ENCODE data around the gene SF3B1. TPM values are rescaled to one million over a fixed set of nuclear protein-coding genes. Genes with fewer than 3 reads are reported as not detected.
A peak's percentile ranks its signal among the peaks of the same experiment; 100 is the strongest.

The SF3B1 gene
- total RNA-seq, 5 donors from 2014 or later (not counting 1 experiment from before 2014, with no cell fraction given): 468 to 579 (median 497) TPM

- Mint-ChIP-seq H3K36me3 (no peaks in the 10 kb centered on the region), H3K27ac (no peak overlapping the region), H3K27me3 (no peaks in the 10 kb centered on the region), H3K4me3 (no peak overlapping the region), H3K4me1 (peaks cover 0 to 6% (median 1%) of the 10 kb centered on the region in 3 donors), H3K9me3 (no peaks in the 10 kb centered on the region)
- no peaks in the 10 kb centered on the region for H3K9me3 ChIP-seq
- POLR2A ChIA-PET: no interaction called here
- H3K4me3 ChIP-seq (ENCODE audit: control insufficient read depth in 1 of 2, extremely low read depth in 1 of 2, low read length in 1 of 2): no peak overlapping the region
- no peak for ATAC-seq (replicated peaks in 1 of 4)
- H3K36me3 ChIP-seq (ENCODE audit: control insufficient read depth in 2 of 2, extremely low read depth in 1 of 2, insufficient read depth in 1 of 2, low read length in 1 of 2): no peaks in the 10 kb centered on the region
- no peak for DNase-seq
- CTCF ChIA-PET: interaction anchor here in 1 of 2 donors (0.7 kb wide), 1 partner anchor 276 kb away, joined by 3 read pairs; no protein-coding TSS in a partner anchor
- no peaks in the 10 kb centered on the region for H3K4me1 ChIP-seq (ENCODE audit: control insufficient read depth in 1 of 2, extremely low read depth in 1 of 2, insufficient read depth in 2 of 2, low read length in 2 of 2)
- H3K27me3 ChIP-seq (replicated peaks in 1 of 2; ENCODE audit: control insufficient read depth in 2 of 2, extremely low read depth in 1 of 2, insufficient read depth in 2 of 2, low read length in 1 of 2): peaks cover 0 to 9% of the 10 kb centered on the region in 2 experiments
- no peak overlapping the region for H3K27ac ChIP-seq (ENCODE audit: low read length)
Measured at GRCh38 chr2:197446844-197447243, 12.0 kb upstream of the SF3B1 start.

GRCh38 chr2:197445746-197446145 lies 10.9 kb upstream of the SF3B1 start:
- H3K9me3 Mint-ChIP-seq: no peaks in the 10 kb centered on the region
- ChIA-PET CTCF (interaction anchor here in 1 of 2 donors (0.8 kb wide), 1 partner anchor 11 kb away, joined by 3 read pairs; the partner anchor contains the start of gene SF3B1), POLR2A (no interaction called here)
- no peak for ATAC-seq (replicated peaks in 1 of 4)
- no peak for DNase-seq
- Histone ChIP-seq H3K4me1 (ENCODE audit: control insufficient read depth in 1 of 2, extremely low read depth in 1 of 2, insufficient read depth in 2 of 2, low read length in 2 of 2) (no peaks in the 10 kb centered on the region), H3K36me3 (ENCODE audit: control insufficient read depth in 2 of 2, extremely low read depth in 1 of 2, insufficient read depth in 1 of 2, low read length in 1 of 2) (no peaks in the 10 kb centered on the region), H3K4me3 (ENCODE audit: control insufficient read depth in 1 of 2, extremely low read depth in 1 of 2, low read length in 1 of 2) (no peak overlapping the region), H3K9me3 (no peaks in the 10 kb centered on the region), H3K27me3 (replicated peaks in 1 of 2; ENCODE audit: control insufficient read depth in 2 of 2, extremely low read depth in 1 of 2, insufficient read depth in 2 of 2, low read length in 1 of 2) (peaks cover 0 to 9% of the 10 kb centered on the region in 2 experiments), H3K27ac (ENCODE audit: low read length) (no peak overlapping the region)
- no peak overlapping the region for H3K4me3 Mint-ChIP-seq
- no peak overlapping the region for H3K27ac Mint-ChIP-seq
- H3K36me3 Mint-ChIP-seq: no peaks in the 10 kb centered on the region
- no peaks in the 10 kb centered on the region for H3K4me1 Mint-ChIP-seq
- peaks cover 1 to 3% of the 10 kb centered on the region in 2 donors for H3K27me3 Mint-ChIP-seq
- no CpG with 5 or more reads among the region's 1 CpG for WGBS (ENCODE audit: insufficient coverage)

DNA sequence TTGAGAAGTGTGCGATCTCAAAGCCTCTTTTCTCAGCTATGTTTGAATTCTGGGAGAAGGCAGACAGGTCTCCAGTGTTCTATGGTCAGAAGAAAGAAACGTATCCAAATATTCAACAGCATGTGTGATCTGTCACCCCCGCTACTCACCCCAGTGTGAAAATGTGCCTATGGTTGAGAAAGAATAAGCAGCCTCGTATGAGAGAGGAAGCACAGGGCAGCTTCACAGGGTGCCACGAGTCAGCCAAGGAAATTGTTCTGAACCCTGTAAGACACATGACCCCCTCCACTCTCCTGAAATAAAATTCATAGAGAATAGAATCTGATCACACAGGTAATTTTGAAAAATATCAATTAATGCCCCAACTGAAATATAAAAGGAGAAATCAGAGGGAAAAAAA lies 8.0 kb upstream of the SF3B1 start:
- CTCF ChIA-PET: interaction anchor here in 1 of 2 donors (0.5 kb wide), 1 partner anchor 9 kb away, joined by 3 read pairs; no protein-coding TSS in a partner anchor
- Mint-ChIP-seq H3K4me1 (no peaks in the 10 kb centered on the region), H3K27ac (no peak overlapping the region), H3K27me3 (peaks cover 1 to 3% of the 10 kb centered on the region in 2 donors), H3K9me3 (no peaks in the 10 kb centered on the region), H3K36me3 (no peaks in the 10 kb centered on the region), H3K4me3 (no peak overlapping the region)
- no peak overlapping the region for H3K4me3 ChIP-seq (ENCODE audit: control insufficient read depth in 1 of 2, extremely low read depth in 1 of 2, low read length in 1 of 2)
- H3K4me1 ChIP-seq (ENCODE audit: control insufficient read depth in 1 of 2, extremely low read depth in 1 of 2, insufficient read depth in 2 of 2, low read length in 2 of 2): no peaks in the 10 kb centered on the region
- no peak overlapping the region for H3K27ac ChIP-seq (ENCODE audit: low read length)
- no peaks in the 10 kb centered on the region for H3K27me3 ChIP-seq (replicated peaks in 1 of 2; ENCODE audit: control insufficient read depth in 2 of 2, extremely low read depth in 1 of 2, insufficient read depth in 2 of 2, low read length in 1 of 2)
- H3K9me3 ChIP-seq: no peaks in the 10 kb centered on the region
- POLR2A ChIA-PET: interaction anchor here in 1 of 2 donors (0.6 kb wide), 2 partner anchors 15 to 238 kb away, joined by 3 to 5 read pairs; no protein-coding TSS in a partner anchor
- ATAC-seq (replicated peaks in 1 of 4): no peak
- WGBS (ENCODE audit: insufficient coverage): no CpG with 5 or more reads among the region's 5 CpGs
- DNase-seq: no peak
- H3K36me3 ChIP-seq (ENCODE audit: control insufficient read depth in 2 of 2, extremely low read depth in 1 of 2, insufficient read depth in 1 of 2, low read length in 1 of 2): no peaks in the 10 kb centered on the region

DNA sequence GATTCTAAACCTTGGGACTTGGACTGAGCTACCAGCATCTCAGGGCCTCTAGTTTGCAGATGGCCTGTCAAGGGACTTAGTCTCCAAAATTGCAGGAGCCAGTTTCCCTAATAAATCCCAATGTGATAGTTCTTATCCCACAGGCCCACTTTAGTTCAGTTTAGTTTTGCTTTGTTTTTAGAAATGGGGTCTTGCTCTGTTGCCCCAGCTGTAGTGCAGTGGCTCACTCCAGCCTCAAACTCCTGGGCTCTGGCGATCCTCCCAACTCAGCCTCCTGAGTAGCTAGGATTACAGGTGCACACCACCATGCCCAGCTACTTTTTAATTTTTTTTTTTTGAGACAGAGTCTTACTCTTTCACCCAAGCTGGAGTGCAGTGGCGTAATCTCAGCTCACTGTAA lies 2.6 kb upstream of the SF3B1 start:
- Mint-ChIP-seq H3K4me1 (peaks cover 29 to 33% (median 30%) of the 10 kb centered on the region in 3 donors), H3K27ac (no peak overlapping the region), H3K4me3 (peak overlapping the region in 1 of 3 donors; percentile 21), H3K9me3 (no peaks in the 10 kb centered on the region), H3K27me3 (peaks cover 1 to 3% of the 10 kb centered on the region in 2 donors), H3K36me3 (no peaks in the 10 kb centered on the region)
- WGBS (ENCODE audit: insufficient coverage): 100% methylated on average over 2 of the region's 2 CpGs
- no peak overlapping the region for H3K4me3 ChIP-seq (ENCODE audit: control insufficient read depth in 1 of 2, extremely low read depth in 1 of 2, low read length in 1 of 2)
- H3K27me3 ChIP-seq (replicated peaks in 1 of 2; ENCODE audit: control insufficient read depth in 2 of 2, extremely low read depth in 1 of 2, insufficient read depth in 2 of 2, low read length in 1 of 2): no peaks in the 10 kb centered on the region
- DNase-seq (no peak), ATAC-seq (replicated peaks in 1 of 4) (no peak)
- H3K9me3 ChIP-seq: no peaks in the 10 kb centered on the region
- POLR2A ChIA-PET: interaction anchor here (0.5 to 4.3 kb wide), 5 partner anchors 12 to 179 kb away, joined by 3 to 75 read pairs (median 3); partner anchors contain the start of genes COQ10B (in 1 of the 2), HSPD1 (in 1 of the 2) and HSPE1 (in 1 of the 2)
- peaks cover 11 to 22% of the 10 kb centered on the region in 2 experiments for H3K4me1 ChIP-seq (ENCODE audit: control insufficient read depth in 1 of 2, extremely low read depth in 1 of 2, insufficient read depth in 2 of 2, low read length in 2 of 2)
- no peaks in the 10 kb centered on the region for H3K36me3 ChIP-seq (ENCODE audit: control insufficient read depth in 2 of 2, extremely low read depth in 1 of 2, insufficient read depth in 1 of 2, low read length in 1 of 2)
- CTCF ChIA-PET: interaction anchor here in 1 of 2 donors (1.7 kb wide), 1 partner anchor 16 kb away, joined by 5 read pairs; no protein-coding TSS in a partner anchor
- H3K27ac ChIP-seq (ENCODE audit: low read length): no peak overlapping the region

- H3K27ac Mint-ChIP-seq: peak overlapping the region; percentile 100
- H3K4me1 Mint-ChIP-seq: peaks cover 45 to 48% (median 46%) of the 10 kb centered on the region in 3 donors
- H3K4me3 ChIP-seq (ENCODE audit: control insufficient read depth in 1 of 2, extremely low read depth in 1 of 2, low read length in 1 of 2): peak overlapping the region; percentile 79 to 82
- no peaks in the 10 kb centered on the region for H3K27me3 ChIP-seq (replicated peaks in 1 of 2; ENCODE audit: control insufficient read depth in 2 of 2, extremely low read depth in 1 of 2, insufficient read depth in 2 of 2, low read length in 1 of 2)
- H3K9me3 ChIP-seq: no peaks in the 10 kb centered on the region
- peak overlapping the region; percentile 94 to 99 (median 99) for H3K4me3 Mint-ChIP-seq
- ATAC-seq (replicated peaks in 1 of 4): peak in 3 of 4 experiments; percentile 14 to 21 (median 21)
- H3K27ac ChIP-seq (ENCODE audit: low read length): peak overlapping the region; percentile 99
- H3K4me1 ChIP-seq (ENCODE audit: control insufficient read depth in 1 of 2, extremely low read depth in 1 of 2, insufficient read depth in 2 of 2, low read length in 2 of 2): peaks cover 23 to 31% of the 10 kb centered on the region in 2 experiments
- no peaks in the 10 kb centered on the region for H3K9me3 Mint-ChIP-seq
- DNase-seq: peak in 2 of 35 experiments; percentile 5 to 41
- POLR2A ChIA-PET: interaction anchor here (0.5 to 4.3 kb wide), 11 partner anchors 15 to 127 kb away, joined by 3 to 75 read pairs (median 5); partner anchors contain the start of genes COQ10B (in 2 of the 2), HSPD1 (in 2 of the 2) and HSPE1 (in 2 of the 2)
- no peaks in the 10 kb centered on the region for H3K36me3 ChIP-seq (ENCODE audit: control insufficient read depth in 2 of 2, extremely low read depth in 1 of 2, insufficient read depth in 1 of 2, low read length in 1 of 2)
- 13% methylated on average over 4 of the region's 16 CpGs for WGBS (ENCODE audit: insufficient coverage)
- no peaks in the 10 kb centered on the region for H3K27me3 Mint-ChIP-seq
- CTCF ChIA-PET: interaction anchor here in 1 of 2 donors (1.1 to 1.5 kb wide), 3 partner anchors 17 to 164 kb away, joined by 3 to 10 read pairs (median 3); partner anchors contain the start of gene COQ10B
- peaks cover 5% of the 10 kb centered on the region for H3K36me3 Mint-ChIP-seq
Measured at GRCh38 chr2:197435598-197436420, 981 bp upstream of the SF3B1 start.

DNA sequence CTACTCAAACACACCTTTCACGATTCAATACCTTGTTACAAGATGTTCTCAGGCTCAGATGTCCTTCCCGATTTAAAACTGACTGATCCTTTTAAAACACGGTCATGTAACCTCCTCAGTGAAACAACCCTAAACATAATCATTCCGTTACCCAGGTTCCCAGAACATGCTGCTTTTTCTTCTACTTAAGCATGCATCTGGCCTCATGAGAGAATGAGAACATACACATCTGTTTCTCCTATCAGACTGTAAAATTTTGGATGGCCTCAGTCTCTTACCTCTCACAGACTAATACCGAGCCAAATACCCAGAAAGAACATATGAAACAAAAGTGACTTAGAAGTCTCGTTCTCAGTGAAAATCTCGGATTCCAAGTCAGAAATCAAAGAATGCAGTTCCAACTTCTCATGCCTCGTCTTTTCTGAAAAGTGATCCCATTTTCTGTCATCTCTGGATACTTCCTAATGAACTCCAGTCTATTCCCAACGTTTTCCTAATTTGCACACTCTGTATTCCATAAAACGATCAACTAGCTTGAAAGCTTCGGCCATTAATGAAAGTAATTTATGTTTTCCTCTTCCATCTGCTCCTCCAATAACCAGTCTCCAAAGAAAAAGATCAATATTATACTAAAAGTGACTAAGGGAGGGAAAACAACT lies 919 bp downstream of the SF3B1 start:
- ATAC-seq (replicated peaks in 1 of 4) (no peak), DNase-seq (no peak)
- Histone ChIP-seq H3K9me3 (no peaks in the 10 kb centered on the region), H3K4me3 (ENCODE audit: control insufficient read depth in 1 of 2, extremely low read depth in 1 of 2, low read length in 1 of 2) (peak overlapping the region; percentile 79 to 100), H3K27me3 (replicated peaks in 1 of 2; ENCODE audit: control insufficient read depth in 2 of 2, extremely low read depth in 1 of 2, insufficient read depth in 2 of 2, low read length in 1 of 2) (no peaks in the 10 kb centered on the region), H3K4me1 (ENCODE audit: control insufficient read depth in 1 of 2, extremely low read depth in 1 of 2, insufficient read depth in 2 of 2, low read length in 2 of 2) (peaks cover 33 to 39% of the 10 kb centered on the region in 2 experiments), H3K27ac (ENCODE audit: low read length) (peak overlapping the region; percentile 99), H3K36me3 (ENCODE audit: control insufficient read depth in 2 of 2, extremely low read depth in 1 of 2, insufficient read depth in 1 of 2, low read length in 1 of 2) (peaks cover 0 to 4% of the 10 kb centered on the region in 2 donors)
- POLR2A ChIA-PET: interaction anchor here (0.5 to 4.3 kb wide), 7 partner anchors 8 to 460 kb away, joined by 3 to 75 read pairs (median 4); partner anchors contain the start of genes COQ10B (in 1 of the 2), HSPD1 (in 1 of the 2) and HSPE1 (in 1 of the 2)
- no peaks in the 10 kb centered on the region for H3K9me3 Mint-ChIP-seq
- under 1% methylated on average over 8 of the region's 11 CpGs for WGBS (ENCODE audit: insufficient coverage)
- no peaks in the 10 kb centered on the region for H3K27me3 Mint-ChIP-seq
- H3K4me3 Mint-ChIP-seq: peak overlapping the region; percentile 94 to 99 (median 99)
- peaks cover 64 to 67% (median 65%) of the 10 kb centered on the region in 3 donors for H3K4me1 Mint-ChIP-seq
- CTCF ChIA-PET: interaction anchor here in 1 of 2 donors (0.5 to 1.3 kb wide), 2 partner anchors 19 to 280 kb away, joined by 3 to 5 read pairs; partner anchors contain the start of gene COQ10B
- peak overlapping the region; percentile 100 for H3K27ac Mint-ChIP-seq
- H3K36me3 Mint-ChIP-seq: peaks cover 12% of the 10 kb centered on the region
